Peyer's patch (tissue), 4 donors: ENCODE results near the gene ACTN4.

Source experiments
- POLR2A ChIP-seq, 2 donors: fragments of 450-650 bp; IDR thresholded peaks; one replicate each; pipeline ENCODE4 v1.5.1; 2017; ENCODE audit warnings: antibody characterized with exemption in 2 of 2, mild to moderate bottlenecking in 2 of 2, moderate library complexity in 2 of 2
- TF ChIP-seq, protein P1 (sequence below), 6 experiments: fragments of 450-650 bp in 4 of 6; fragments of 200-600 bp in 2 of 6; sonication (generic) in 1 of 6; IDR thresholded peaks; one replicate each; pipeline ENCODE4 v1.5.1; 2017 to 2019; ENCODE audit warnings: antibody characterized with exemption in 6 of 6, mild to moderate bottlenecking in 3 of 6, moderate library complexity in 1 of 6

DNA sequence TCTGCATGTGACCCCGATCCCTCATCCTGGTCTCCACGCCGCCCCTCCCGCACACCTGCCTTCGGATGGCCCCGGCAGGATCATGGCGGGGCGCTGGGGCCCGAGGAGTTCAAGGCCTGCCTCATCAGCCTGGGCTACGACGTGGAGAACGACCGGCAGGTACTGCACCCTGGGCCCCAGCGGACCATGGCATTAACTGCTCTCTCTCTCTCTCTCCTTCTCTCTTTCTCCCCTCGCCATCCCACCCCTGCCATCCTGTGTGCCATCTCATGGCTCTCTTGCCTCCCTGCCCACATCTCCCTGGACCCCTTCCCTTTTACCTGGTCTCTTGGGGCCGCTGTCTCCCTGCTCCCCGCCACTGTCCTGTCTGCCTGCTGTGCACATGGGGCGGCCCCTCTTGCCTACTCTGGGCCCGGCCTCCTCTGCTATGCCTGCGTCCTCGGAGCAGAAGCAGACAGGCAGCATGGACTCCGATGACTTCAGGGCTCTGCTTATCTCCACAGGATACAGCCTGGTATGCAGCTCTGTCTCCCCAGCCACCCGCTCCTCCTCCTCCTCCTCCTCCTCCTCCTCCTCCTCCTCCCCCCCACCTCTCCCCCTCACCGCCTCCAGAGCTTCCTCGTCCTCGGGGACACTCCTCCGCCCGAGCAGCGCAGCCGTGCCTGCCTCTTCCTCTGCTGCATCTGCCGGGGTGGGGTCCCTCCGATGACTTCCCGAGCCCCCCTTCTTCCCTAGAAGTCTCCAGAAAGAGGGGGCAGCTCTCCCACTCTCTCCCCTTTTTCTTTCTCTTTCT lies 80.6 kb downstream of the ACTN4 start:
- TF ChIP-seq, protein P1, sequence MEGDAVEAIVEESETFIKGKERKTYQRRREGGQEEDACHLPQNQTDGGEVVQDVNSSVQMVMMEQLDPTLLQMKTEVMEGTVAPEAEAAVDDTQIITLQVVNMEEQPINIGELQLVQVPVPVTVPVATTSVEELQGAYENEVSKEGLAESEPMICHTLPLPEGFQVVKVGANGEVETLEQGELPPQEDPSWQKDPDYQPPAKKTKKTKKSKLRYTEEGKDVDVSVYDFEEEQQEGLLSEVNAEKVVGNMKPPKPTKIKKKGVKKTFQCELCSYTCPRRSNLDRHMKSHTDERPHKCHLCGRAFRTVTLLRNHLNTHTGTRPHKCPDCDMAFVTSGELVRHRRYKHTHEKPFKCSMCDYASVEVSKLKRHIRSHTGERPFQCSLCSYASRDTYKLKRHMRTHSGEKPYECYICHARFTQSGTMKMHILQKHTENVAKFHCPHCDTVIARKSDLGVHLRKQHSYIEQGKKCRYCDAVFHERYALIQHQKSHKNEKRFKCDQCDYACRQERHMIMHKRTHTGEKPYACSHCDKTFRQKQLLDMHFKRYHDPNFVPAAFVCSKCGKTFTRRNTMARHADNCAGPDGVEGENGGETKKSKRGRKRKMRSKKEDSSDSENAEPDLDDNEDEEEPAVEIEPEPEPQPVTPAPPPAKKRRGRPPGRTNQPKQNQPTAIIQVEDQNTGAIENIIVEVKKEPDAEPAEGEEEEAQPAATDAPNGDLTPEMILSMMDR (IDR thresholded peaks at IDR 0.05) = no peak
- TF ChIP-seq POLR2A (IDR thresholded peaks at IDR 0.05) = no peak
